H9 (cell line): ENCODE data around the gene OR52M1. TPM values are rescaled to one million over a fixed set of nuclear protein-coding genes. Genes with fewer than 3 reads are reported as not detected.

Experiments
- DNase-seq: peaks from one replicate; pipeline ENCODE4 v3.0.0-alpha.2; 2017
- H2AFZ ChIP-seq: one replicate; pipeline ENCODE4 v1.6.1; 2013; ENCODE audit warnings: mild to moderate bottlenecking, low read length, control low read depth, moderate library complexity
- H2AK5ac ChIP-seq: 2 replicates; pipeline ENCODE4 v1.6.1; 2013; ENCODE audit warnings: low read length, control low read depth, mixed read lengths; ENCODE audit not compliant: insufficient read length
- H2BK120ac ChIP-seq: one replicate; pipeline ENCODE4 v1.6.1; 2013; ENCODE audit warnings: low read depth, mild to moderate bottlenecking, low read length, control low read depth, inconsistent platforms; ENCODE audit not compliant: poor library complexity, severe bottlenecking
- H2BK12ac ChIP-seq: 2 replicates; pipeline ENCODE4 v1.6.1; 2013; ENCODE audit warnings: low read length, control low read depth, mixed read lengths, low read depth; ENCODE audit not compliant: insufficient read length
- H2BK15ac ChIP-seq: 2 replicates; pipeline ENCODE4 v1.6.1; 2013; ENCODE audit warnings: low read depth, low read length, control low read depth
- H2BK20ac ChIP-seq: one replicate; pipeline ENCODE4 v1.6.1; 2013; ENCODE audit warnings: low read depth, mild to moderate bottlenecking, low read length, control low read depth, inconsistent platforms; ENCODE audit not compliant: poor library complexity, severe bottlenecking
- H2BK5ac ChIP-seq: 2 replicates; pipeline ENCODE4 v1.6.1; 2013; ENCODE audit warnings: low read length, control low read depth, mixed read lengths; ENCODE audit not compliant: insufficient read length
- H3K14ac ChIP-seq: 2 replicates; pipeline ENCODE4 v1.6.1; 2013; ENCODE audit warnings: low read length, control low read depth; ENCODE audit not compliant: insufficient read depth
- H3K18ac ChIP-seq: 2 replicates; pipeline ENCODE4 v1.6.1; 2013; ENCODE audit warnings: low read depth, mild to moderate bottlenecking, mixed read lengths, low read length, control low read depth; ENCODE audit not compliant: insufficient read length
- H3K23ac ChIP-seq: 2 replicates; pipeline ENCODE4 v1.6.1; 2013; ENCODE audit warnings: low read length, control low read depth, mixed read lengths, low read depth; ENCODE audit not compliant: insufficient read length
- H3K23me2 ChIP-seq: 2 replicates; pipeline ENCODE4 v1.6.1; 2013; ENCODE audit warnings: low read depth, mild to moderate bottlenecking, mixed read lengths, low read length, control low read depth; ENCODE audit not compliant: insufficient read length, poor library complexity, severe bottlenecking
- H3K27ac ChIP-seq: 2 replicates; pipeline ENCODE4 v1.5.1; 2013; ENCODE audit warnings: low read length, control low read depth, mixed read lengths, low read depth; ENCODE audit not compliant: insufficient read length
- H3K27me3 ChIP-seq: 2 replicates; pipeline ENCODE4 v1.6.1; 2013; ENCODE audit warnings: low read length, control low read depth, inconsistent platforms; ENCODE audit not compliant: insufficient read depth
- H3K4ac ChIP-seq: 2 replicates; pipeline ENCODE4 v1.6.1; 2013; ENCODE audit warnings: low read depth, mild to moderate bottlenecking, control low read depth, inconsistent platforms, low read length, moderate library complexity
- H3K4me1 ChIP-seq: 2 replicates; pipeline ENCODE4 v1.6.1; 2013; ENCODE audit warnings: low read length, control low read depth, inconsistent platforms; ENCODE audit not compliant: insufficient read depth
- H3K4me2 ChIP-seq: 2 replicates; pipeline ENCODE4 v1.6.1; 2013; ENCODE audit warnings: low read length, control low read depth, mixed read lengths; ENCODE audit not compliant: insufficient read length, insufficient read depth
- H3K56ac ChIP-seq: 2 replicates; pipeline ENCODE4 v1.6.1; 2013; ENCODE audit warnings: low read depth, mild to moderate bottlenecking, mixed read lengths, low read length, control low read depth; ENCODE audit not compliant: insufficient read length
- H3K79me1 ChIP-seq: 2 replicates; pipeline ENCODE4 v1.6.1; 2013; ENCODE audit warnings: low read depth, mild to moderate bottlenecking, moderate library complexity, low read length, control low read depth, inconsistent platforms; ENCODE audit not compliant: insufficient read depth, poor library complexity, severe bottlenecking
- H3K79me2 ChIP-seq: 2 replicates; pipeline ENCODE4 v1.6.1; 2013; ENCODE audit warnings: low read length, control low read depth, inconsistent platforms; ENCODE audit not compliant: insufficient read depth
- H3K9ac ChIP-seq: 2 replicates; pipeline ENCODE4 v1.6.1; 2013; ENCODE audit warnings: low read length, control low read depth, mixed read lengths; ENCODE audit not compliant: insufficient read length; ENCODE audit errors: extremely low read depth
- H3K9me3 ChIP-seq: one replicate; pipeline ENCODE4 v1.6.1; 2013; ENCODE audit warnings: low read depth, low read length, inconsistent platforms; ENCODE audit not compliant: control insufficient read depth
- H3T11ph ChIP-seq: one replicate; pipeline ENCODE4 v1.6.1; 2013; ENCODE audit warnings: mild to moderate bottlenecking, low read length, control low read depth, inconsistent platforms
- H4K20me1 ChIP-seq: one replicate; pipeline ENCODE4 v1.6.1; 2013; ENCODE audit not compliant: control insufficient read depth, insufficient read length, insufficient read depth
- H4K5ac ChIP-seq: 2 replicates; pipeline ENCODE4 v1.6.1; 2013; ENCODE audit warnings: low read depth, mild to moderate bottlenecking, mixed read lengths, low read length, control low read depth; ENCODE audit not compliant: insufficient read length
- H4K8ac ChIP-seq: replicated peaks from 2 replicates; pipeline ENCODE4 v1.6.1; 2013; ENCODE audit warnings: low read length, control low read depth, mixed read lengths, low read depth; ENCODE audit not compliant: insufficient read length
- H4K91ac ChIP-seq: 2 replicates; pipeline ENCODE4 v1.6.1; 2013; ENCODE audit warnings: low read depth, mild to moderate bottlenecking, moderate library complexity, mixed read lengths, low read length, control low read depth; ENCODE audit not compliant: insufficient read length
- H3K27ac Mint-ChIP-seq, 3 experiments: 2 replicates in 2 of 3; 3 replicates in 1 of 3; pipeline ENCODE4 v1.8.0; 2020 to 2021; ENCODE audit warnings: mixed read lengths in 3 of 3, mild to moderate bottlenecking in 1 of 3, moderate library complexity in 1 of 3
- H3K27me3 Mint-ChIP-seq: 2 replicates; pipeline ENCODE4 v1.8.0; 2021; ENCODE audit warnings: low read depth, mild to moderate bottlenecking, moderate library complexity, mixed read lengths
- H3K36me3 Mint-ChIP-seq, 3 experiments: 2 replicates in 2 of 3; 3 replicates in 1 of 3; pipeline ENCODE4 v1.8.0; 2020 to 2021; ENCODE audit warnings: low read depth in 3 of 3, mixed read lengths in 3 of 3; ENCODE audit not compliant: insufficient read depth in 1 of 3
- H3K4me1 Mint-ChIP-seq, 2 experiments: 2 replicates each; pipeline ENCODE4 v1.8.0; 2020; ENCODE audit warnings: mixed read lengths in 2 of 2
- H3K4me3 Mint-ChIP-seq, 2 experiments: 2 replicates in 1 of 2; 3 replicates in 1 of 2; pipeline ENCODE4 v1.8.0; 2020 to 2021; ENCODE audit warnings: mild to moderate bottlenecking in 2 of 2, mixed read lengths in 2 of 2, moderate library complexity in 1 of 2
- H3K9me3 Mint-ChIP-seq, 2 experiments: 2 replicates in 1 of 2; 3 replicates in 1 of 2; pipeline ENCODE4 v1.8.0; 2020; ENCODE audit warnings: mild to moderate bottlenecking in 2 of 2, mixed read lengths in 2 of 2, moderate library complexity in 1 of 2
- WGBS: extraction: QIAGEN DNeasy Blood & Tissue Kit; methylation state at CpG from one replicate; pipeline ENCODE4 v1.1.7; 2013; ENCODE audit warnings: missing lambda C conversion rate, low lambda C conversion rate, mixed read lengths; ENCODE audit not compliant: insufficient read length; ENCODE audit errors: extremely low coverage; 5-methylcytosine and 5-hydroxymethylcytosine counted together
- total RNA-seq: library from RNA; stranded (reverse); gene quantifications from 2 replicates; pipeline ENCODE4 v1.2.1, GENCODE V29; 2021
- TF ChIP-seq, protein P1 (sequence below): fragments of 200-600 bp; sonication (generic); conservative IDR thresholded peaks from 3 replicates; pipeline ENCODE4 v1.8.0; 2021; ENCODE audit warnings: antibody characterized with exemption, mild to moderate bottlenecking

OR52M1 gene
- total RNA-seq, 1 experiment from 2014 or later = not detected

- no CpG with 5 or more reads among the region's 7 CpGs for WGBS
- no peak overlapping the region for H2BK120ac ChIP-seq
- no peak overlapping the region for H2BK12ac ChIP-seq
Measured at GRCh38 chr11:4495487-4495886, 49.5 kb upstream of the OR52M1 start.

More at GRCh38 chr11:4495487-4495886, 49.5 kb upstream of the OR52M1 start:
- Histone ChIP-seq H3T11ph (no peak overlapping the region), H3K23me2 (no peaks in the 10 kb centered on the region), H4K5ac (no peak overlapping the region), H3K23ac (no peak overlapping the region), H3K14ac (no peak overlapping the region), H4K91ac (no peak overlapping the region), H3K56ac (no peak overlapping the region), H2AK5ac (no peak overlapping the region), H2AFZ (no peak overlapping the region), H4K20me1 (no peaks in the 10 kb centered on the region), H3K4ac (no peak overlapping the region), H2BK5ac (no peak overlapping the region), H3K27ac (no peak overlapping the region), H3K79me1 (no peaks in the 10 kb centered on the region), H3K4me1 (no peaks in the 10 kb centered on the region), H3K18ac (no peak overlapping the region), H3K9ac (no peak overlapping the region), H3K79me2 (no peaks in the 10 kb centered on the region), H3K9me3 (no peaks in the 10 kb centered on the region), H4K8ac (no peak overlapping the region), H3K27me3 (no peaks in the 10 kb centered on the region), H2BK15ac (no peak overlapping the region), H2BK20ac (no peak overlapping the region), H3K4me2 (no peak overlapping the region)
- H3K4me3 Mint-ChIP-seq = no peak overlapping the region
- H3K36me3 Mint-ChIP-seq = peaks cover 0 to 4% (median 0%) of the 10 kb centered on the region in 3 experiments; a peak in 2 of 7 replicates
- no peaks in the 10 kb centered on the region for H3K4me1 Mint-ChIP-seq
- no peak for DNase-seq
- H3K27me3 Mint-ChIP-seq = peaks cover 2% of the 10 kb centered on the region; the same call in 1 of the 2 replicates
- H3K9me3 Mint-ChIP-seq = peaks cover 4 to 6% of the 10 kb centered on the region in 2 experiments; a peak in 3 of 5 replicates
- TF ChIP-seq, protein P1, sequence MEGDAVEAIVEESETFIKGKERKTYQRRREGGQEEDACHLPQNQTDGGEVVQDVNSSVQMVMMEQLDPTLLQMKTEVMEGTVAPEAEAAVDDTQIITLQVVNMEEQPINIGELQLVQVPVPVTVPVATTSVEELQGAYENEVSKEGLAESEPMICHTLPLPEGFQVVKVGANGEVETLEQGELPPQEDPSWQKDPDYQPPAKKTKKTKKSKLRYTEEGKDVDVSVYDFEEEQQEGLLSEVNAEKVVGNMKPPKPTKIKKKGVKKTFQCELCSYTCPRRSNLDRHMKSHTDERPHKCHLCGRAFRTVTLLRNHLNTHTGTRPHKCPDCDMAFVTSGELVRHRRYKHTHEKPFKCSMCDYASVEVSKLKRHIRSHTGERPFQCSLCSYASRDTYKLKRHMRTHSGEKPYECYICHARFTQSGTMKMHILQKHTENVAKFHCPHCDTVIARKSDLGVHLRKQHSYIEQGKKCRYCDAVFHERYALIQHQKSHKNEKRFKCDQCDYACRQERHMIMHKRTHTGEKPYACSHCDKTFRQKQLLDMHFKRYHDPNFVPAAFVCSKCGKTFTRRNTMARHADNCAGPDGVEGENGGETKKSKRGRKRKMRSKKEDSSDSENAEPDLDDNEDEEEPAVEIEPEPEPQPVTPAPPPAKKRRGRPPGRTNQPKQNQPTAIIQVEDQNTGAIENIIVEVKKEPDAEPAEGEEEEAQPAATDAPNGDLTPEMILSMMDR = no peak
- no peak overlapping the region for H3K27ac Mint-ChIP-seq
